Measurements from ENCODE around the gene USP38.

The USP38 gene

GRCh38 chr4:143184503-143185252 is at the start of gene USP38:
USP38 (plus strand) TSS chr4:143184917; CDS start chr4:143185451, 534 bp downstream.
- DNase-seq (ENCODE audit: low spot score), result peak; percentile 93

GRCh38 chr4:143135358-143135757 is 49.4 kb upstream of the USP38 start:
- DNase-seq (ENCODE audit: low spot score), result no peak

- no peak for DNase-seq (ENCODE audit: low spot score)
These were observed 44.0 kb upstream of the USP38 start for GRCh38 chr4:143140696-143141095.

- DNase-seq (ENCODE audit: low spot score), result no peak
These were observed 36.2 kb upstream of the USP38 start for GRCh38 chr4:143148521-143148920.

- no peak for DNase-seq (ENCODE audit: low spot score)
These were observed 27.9 kb upstream of the USP38 start for GRCh38 chr4:143156853-143157252.

GRCh38 chr4:143163614-143164013 is 21.1 kb upstream of the USP38 start:
- no peak for DNase-seq (ENCODE audit: low spot score)

- DNase-seq (ENCODE audit: low spot score), result peak; percentile 63
These were observed 18.0 kb upstream of the USP38 start for GRCh38 chr4:143166722-143167121.

GRCh38 chr4:143178923-143179322 is 5.8 kb upstream of the USP38 start:
- no peak for DNase-seq (ENCODE audit: low spot score)

- no peak for DNase-seq (ENCODE audit: low spot score)
These were observed 1.1 kb upstream of the USP38 start for GRCh38 chr4:143183513-143184216.

- DNase-seq (ENCODE audit: low spot score), result no peak
These were observed 557 bp upstream of the USP38 start for GRCh38 chr4:143184217-143184502.

GRCh38 chr4:143185253-143186107 is 763 bp downstream of the USP38 start:
- no peak for DNase-seq (ENCODE audit: low spot score)

- DNase-seq (ENCODE audit: low spot score), result peak; percentile 32
These were observed 1.5 kb downstream of the USP38 start for GRCh38 chr4:143186212-143186611.

GRCh38 chr4:143186649-143187048 is 1.9 kb downstream of the USP38 start:
- DNase-seq (ENCODE audit: low spot score), result no peak

GRCh38 chr4:143188136-143189088 is 3.7 kb downstream of the USP38 start:
- no peak for DNase-seq (ENCODE audit: low spot score)

GRCh38 chr4:143189528-143189927 is 4.8 kb downstream of the USP38 start:
- DNase-seq (ENCODE audit: low spot score), result no peak

- no peak for DNase-seq (ENCODE audit: low spot score)
These were observed 10.9 kb downstream of the USP38 start for GRCh38 chr4:143195581-143195980.

GRCh38 chr4:143196323-143196722 is 11.6 kb downstream of the USP38 start:
- DNase-seq (ENCODE audit: low spot score), result no peak

- DNase-seq (ENCODE audit: low spot score), result no peak
These were observed 14.8 kb downstream of the USP38 start for GRCh38 chr4:143199503-143199902.

GRCh38 chr4:143202824-143203223 is 18.1 kb downstream of the USP38 start:
- no peak for DNase-seq (ENCODE audit: low spot score)

GRCh38 chr4:143203577-143203976 is 18.9 kb downstream of the USP38 start:
- DNase-seq (ENCODE audit: low spot score), result no peak

GRCh38 chr4:143207555-143207954 is 22.8 kb downstream of the USP38 start:
- no peak for DNase-seq (ENCODE audit: low spot score)

GRCh38 chr4:143212566-143212965 is 27.8 kb downstream of the USP38 start:
- DNase-seq (ENCODE audit: low spot score), result no peak

Measured in LoVo (cell line).